ENCODE data around the gene EMP1. TPM values are rescaled to one million over a fixed set of nuclear protein-coding genes. Genes with fewer than 3 reads are reported as not detected.

The EMP1 gene
- total RNA-seq, 1 experiment from 2014 or later = 146 TPM

- CTCF ChIA-PET = interaction anchor here (0.7 to 1.9 kb wide), 14 partner anchors 11 to 408 kb away, joined by 3 to 11 read pairs (median 4); partner anchors contain the start of gene EMP1
- peak; percentile 73 for DNase-seq
- intact Hi-C loops (cut with micrococcal nuclease; ENCODE audit: unreplicated experiment) = loop anchor here (5.0 kb wide), 1 partner anchor 205 kb away; no protein-coding TSS in a partner anchor
- Mint-ChIP-seq H3K4me1 (ENCODE audit: low read depth, unreplicated experiment) (peaks cover 50% of the 10 kb centered on the region), H3K27ac (ENCODE audit: unreplicated experiment) (peak overlapping the region; percentile 45), H3K4me3 (ENCODE audit: low read depth, unreplicated experiment) (peak overlapping the region; percentile 1), H3K9me3 (ENCODE audit: low read depth, unreplicated experiment) (no peaks in the 10 kb centered on the region), H3K36me3 (ENCODE audit: insufficient read depth, unreplicated experiment) (peaks cover 31% of the 10 kb centered on the region), H3K27me3 (ENCODE audit: unreplicated experiment) (no peaks in the 10 kb centered on the region)
- peak; percentile 48 for TF ChIP-seq CTCF (IDR thresholded peaks at IDR 0.05; ENCODE audit: unreplicated experiment)
- BruUV-seq (replicated peaks) = no TSS peak
These were observed 15.5 kb downstream of the EMP1 start for GRCh38 chr12:13211859-13212664.

GRCh38 chr12:13215056-13215455, 18.5 kb downstream of the EMP1 start:
- BruUV-seq (replicated peaks) = no TSS peak
- DNase-seq = no peak
- TF ChIP-seq CTCF (IDR thresholded peaks at IDR 0.05; ENCODE audit: unreplicated experiment) = no peak
- Mint-ChIP-seq H3K9me3 (ENCODE audit: low read depth, unreplicated experiment) (peaks cover 7% of the 10 kb centered on the region), H3K27me3 (ENCODE audit: unreplicated experiment) (no peaks in the 10 kb centered on the region), H3K4me3 (ENCODE audit: low read depth, unreplicated experiment) (no peak overlapping the region), H3K36me3 (ENCODE audit: insufficient read depth, unreplicated experiment) (peaks cover 28% of the 10 kb centered on the region), H3K4me1 (ENCODE audit: low read depth, unreplicated experiment) (peaks cover 20% of the 10 kb centered on the region), H3K27ac (ENCODE audit: unreplicated experiment) (no peak overlapping the region)
- CTCF ChIA-PET = no interaction called here
- intact Hi-C loops (cut with micrococcal nuclease; ENCODE audit: unreplicated experiment) = no loop called here

- Mint-ChIP-seq H3K4me1 (ENCODE audit: low read depth, unreplicated experiment) (peaks cover 20% of the 10 kb centered on the region), H3K4me3 (ENCODE audit: low read depth, unreplicated experiment) (no peak overlapping the region), H3K27ac (ENCODE audit: unreplicated experiment) (no peak overlapping the region), H3K27me3 (ENCODE audit: unreplicated experiment) (peaks cover under 1% of the 10 kb centered on the region), H3K36me3 (ENCODE audit: insufficient read depth, unreplicated experiment) (peaks cover 17% of the 10 kb centered on the region), H3K9me3 (ENCODE audit: low read depth, unreplicated experiment) (peaks cover 7% of the 10 kb centered on the region)
- BruUV-seq (replicated peaks) = no TSS peak
- intact Hi-C loops (cut with micrococcal nuclease; ENCODE audit: unreplicated experiment) = no loop called here
- DNase-seq = no peak
- CTCF ChIA-PET = no interaction called here
- no peak for TF ChIP-seq CTCF (IDR thresholded peaks at IDR 0.05; ENCODE audit: unreplicated experiment)
These were observed 22.1 kb downstream of the EMP1 start for GRCh38 chr12:13218641-13219040.

GRCh38 chr12:13219320-13219719, 22.8 kb downstream of the EMP1 start:
- BruUV-seq (replicated peaks) = no TSS peak
- TF ChIP-seq CTCF (IDR thresholded peaks at IDR 0.05; ENCODE audit: unreplicated experiment) = no peak
- peaks cover 26% of the 10 kb centered on the region for H3K4me1 Mint-ChIP-seq (ENCODE audit: low read depth, unreplicated experiment)
- CTCF ChIA-PET = interaction anchor here (0.6 kb wide), 1 partner anchor 23 kb away, joined by 4 read pairs; the partner anchor contains the start of gene EMP1
- DNase-seq = no peak
- H3K27me3 Mint-ChIP-seq (ENCODE audit: unreplicated experiment) = peaks cover 7% of the 10 kb centered on the region
- H3K4me3 Mint-ChIP-seq (ENCODE audit: low read depth, unreplicated experiment) = no peak overlapping the region
- H3K9me3 Mint-ChIP-seq (ENCODE audit: low read depth, unreplicated experiment) = peaks cover 11% of the 10 kb centered on the region
- intact Hi-C loops (cut with micrococcal nuclease; ENCODE audit: unreplicated experiment) = no loop called here
- H3K36me3 Mint-ChIP-seq (ENCODE audit: insufficient read depth, unreplicated experiment) = peaks cover 11% of the 10 kb centered on the region
- no peak overlapping the region for H3K27ac Mint-ChIP-seq (ENCODE audit: unreplicated experiment)

All from Calu3 (cell line).